Natural killer cell treated with Interleukin-12 subunit alpha and Interleukin-12 subunit beta and Interleukin-15 and Interleukin-18, amount 100 ng/mL, for 72 hours (primary cell): ENCODE data around the gene FYB2. TPM values are rescaled to one million over a fixed set of nuclear protein-coding genes. Genes with fewer than 3 reads are reported as not detected.

Experiments used
- ATAC-seq, 2 donors: fragments of 150-1000 bp; cut with Tn5 transposase in 1 of 2; sonication (Bioruptor Pico), chemical (Tn5 transposase) in 1 of 2; 2 replicates each; pipeline ENCODE4 v1.10.0; 2021
- DNase-seq: peaks from one replicate; pipeline ENCODE4 v3.0.0; 2022; ENCODE audit warnings: low spot score
- H3K27ac Mint-ChIP-seq, 2 donors: 1 replicate in 1 of 2; 2 replicates in 1 of 2; pipeline ENCODE4 v1.8.0; 2022; ENCODE audit warnings: mixed read lengths in 2 of 2, mild to moderate bottlenecking in 1 of 2, moderate library complexity in 1 of 2
- H3K27me3 Mint-ChIP-seq, 2 donors: 1 replicate in 1 of 2; 2 replicates in 1 of 2; pipeline ENCODE4 v1.8.0; 2022; ENCODE audit warnings: mixed read lengths in 2 of 2
- H3K36me3 Mint-ChIP-seq: one replicate; pipeline ENCODE4 v1.8.0; 2022; ENCODE audit warnings: mixed read lengths
- H3K4me1 Mint-ChIP-seq, 2 donors: 1 replicate in 1 of 2; 2 replicates in 1 of 2; pipeline ENCODE4 v1.8.0; 2022; ENCODE audit warnings: low read depth in 2 of 2, mixed read lengths in 2 of 2, mild to moderate bottlenecking in 1 of 2
- H3K4me3 Mint-ChIP-seq: one replicate; pipeline ENCODE4 v1.8.0; 2022; ENCODE audit warnings: mixed read lengths
- H3K9me3 Mint-ChIP-seq: 2 replicates; pipeline ENCODE4 v1.8.0; 2022; ENCODE audit warnings: mixed read lengths
- total RNA-seq, 2 donors: library from RNA; stranded (reverse); gene quantifications; one replicate each; pipeline ENCODE4 v1.2.3, GENCODE V29; 2022

Gene FYB2, protein sequence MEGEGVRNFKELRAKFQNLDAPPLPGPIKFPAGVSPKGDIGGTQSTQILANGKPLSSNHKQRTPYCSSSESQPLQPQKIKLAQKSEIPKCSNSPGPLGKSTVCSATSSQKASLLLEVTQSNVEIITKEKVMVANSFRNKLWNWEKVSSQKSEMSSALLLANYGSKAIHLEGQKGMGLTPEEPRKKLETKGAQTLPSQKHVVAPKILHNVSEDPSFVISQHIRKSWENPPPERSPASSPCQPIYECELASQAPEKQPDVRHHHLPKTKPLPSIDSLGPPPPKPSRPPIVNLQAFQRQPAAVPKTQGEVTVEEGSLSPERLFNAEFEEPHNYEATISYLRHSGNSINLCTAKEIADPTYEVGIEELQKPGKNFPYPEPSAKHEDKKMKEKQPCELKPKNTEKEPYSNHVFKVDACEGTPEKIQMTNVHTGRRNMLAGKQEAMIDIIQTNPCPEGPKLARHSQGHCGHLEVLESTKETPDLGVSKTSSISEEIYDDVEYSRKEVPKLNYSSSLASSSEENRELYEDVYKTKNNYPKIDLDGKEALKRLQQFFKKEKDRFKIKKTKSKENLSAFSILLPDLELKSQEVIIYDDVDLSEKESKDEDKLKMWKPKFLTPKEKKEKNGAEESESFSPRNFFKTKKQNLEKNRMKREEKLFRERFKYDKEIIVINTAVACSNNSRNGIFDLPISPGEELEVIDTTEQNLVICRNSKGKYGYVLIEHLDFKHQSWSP
- not detected for total RNA-seq

GRCh38 chr1:56819387-56819899 is at the start of gene FYB2:
Gene FYB2, minus strand, starts transcription at chr1:56819404. Its CDS starts 114 bp downstream, at chr1:56819290.
- H3K27me3 Mint-ChIP-seq = peaks cover 17 to 35% of the 10 kb centered on the region in 2 donors
- no peak within 1 kb of the TSS for H3K4me3 Mint-ChIP-seq
- DNase-seq (no peak), ATAC-seq (no peak)
- H3K27ac Mint-ChIP-seq = no peak within 1 kb of the TSS
- H3K9me3 Mint-ChIP-seq = no peaks in the 10 kb centered on the region
- no peaks in the 10 kb centered on the region for H3K4me1 Mint-ChIP-seq
- no peaks in the 10 kb centered on the region for H3K36me3 Mint-ChIP-seq

- H3K4me1 Mint-ChIP-seq = peaks cover 0 to 8% of the 10 kb centered on the region in 2 donors
- peaks cover 14 to 31% of the 10 kb centered on the region in 2 donors for H3K27me3 Mint-ChIP-seq
- peaks cover 4% of the 10 kb centered on the region for H3K9me3 Mint-ChIP-seq
- DNase-seq = no peak
- H3K27ac Mint-ChIP-seq = no peak overlapping the region
- no peak for ATAC-seq
- no peak overlapping the region for H3K4me3 Mint-ChIP-seq
- peaks cover 5% of the 10 kb centered on the region for H3K36me3 Mint-ChIP-seq
Measured at GRCh38 chr1:56868761-56869160, 49.6 kb upstream of the FYB2 start.

DNA sequence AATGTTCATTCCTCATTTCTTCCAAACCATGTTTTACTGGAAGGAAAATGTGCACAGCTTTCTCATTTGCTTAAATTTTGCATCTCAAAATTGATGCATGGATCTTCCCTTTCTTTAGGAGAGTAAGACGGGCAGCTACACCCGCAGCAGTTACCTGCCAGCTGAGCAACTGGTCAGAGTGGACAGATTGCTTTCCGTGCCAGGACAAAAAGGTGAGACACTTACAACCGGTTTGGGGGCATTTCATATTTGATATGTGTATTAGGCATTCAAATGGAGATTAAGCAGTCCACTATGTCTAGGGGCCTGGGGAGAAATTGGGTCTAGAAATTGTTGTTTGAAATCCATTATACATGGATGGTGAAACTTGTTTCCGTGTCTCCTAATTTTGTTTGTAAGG is 48.3 kb upstream of the FYB2 start:
- Mint-ChIP-seq H3K36me3 (peaks cover 5% of the 10 kb centered on the region), H3K27me3 (peaks cover 14 to 31% of the 10 kb centered on the region in 2 donors), H3K27ac (no peak overlapping the region), H3K4me1 (peaks cover 0 to 3% of the 10 kb centered on the region in 2 donors), H3K4me3 (no peak overlapping the region), H3K9me3 (peaks cover 4% of the 10 kb centered on the region)
- no peak for DNase-seq
- ATAC-seq = no peak

- Mint-ChIP-seq H3K27me3 (peaks cover 14 to 31% of the 10 kb centered on the region in 2 donors), H3K27ac (no peak overlapping the region), H3K4me3 (no peak overlapping the region), H3K36me3 (peaks cover 5% of the 10 kb centered on the region), H3K4me1 (peaks cover 0 to 3% of the 10 kb centered on the region in 2 donors), H3K9me3 (peaks cover 4% of the 10 kb centered on the region)
- DNase-seq (no peak), ATAC-seq (no peak)
Measured at GRCh38 chr1:56866656-56867055, 47.5 kb upstream of the FYB2 start.

DNA sequence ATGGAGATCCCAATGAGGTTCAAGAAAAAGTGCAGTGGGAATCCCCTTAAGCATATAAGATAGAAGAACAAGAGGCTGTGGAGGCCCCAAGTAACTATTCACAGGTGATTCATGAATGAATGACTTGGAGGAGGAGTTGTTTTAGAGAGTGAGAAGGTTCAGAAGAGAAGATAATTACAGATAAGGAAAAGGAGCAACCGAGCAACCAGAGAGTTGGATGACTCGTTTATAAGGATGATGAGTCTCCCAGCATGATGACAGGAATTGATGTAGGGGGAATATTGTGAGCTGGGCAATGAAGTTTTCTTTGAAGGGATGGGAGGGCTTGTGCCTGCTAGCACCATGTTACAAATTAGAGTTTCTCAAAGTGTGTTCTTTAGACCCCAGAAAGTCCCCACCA is 45.2 kb upstream of the FYB2 start:
- DNase-seq (no peak), ATAC-seq (no peak)
- peaks cover 4% of the 10 kb centered on the region for H3K9me3 Mint-ChIP-seq
- peaks cover 5% of the 10 kb centered on the region for H3K36me3 Mint-ChIP-seq
- H3K27me3 Mint-ChIP-seq = peaks cover 16 to 43% of the 10 kb centered on the region in 2 donors
- H3K4me1 Mint-ChIP-seq = peaks cover 0 to 3% of the 10 kb centered on the region in 2 donors
- no peak overlapping the region for H3K4me3 Mint-ChIP-seq
- H3K27ac Mint-ChIP-seq = no peak overlapping the region

- H3K4me3 Mint-ChIP-seq = no peak overlapping the region
- no peak for ATAC-seq
Measured at GRCh38 chr1:56863265-56863992, 44.2 kb upstream of the FYB2 start.

GRCh38 chr1:56859287-56859686 is 40.1 kb upstream of the FYB2 start:
- ATAC-seq = no peak
- H3K9me3 Mint-ChIP-seq = peaks cover 3% of the 10 kb centered on the region

More at GRCh38 chr1:56863265-56863992, 44.2 kb upstream of the FYB2 start:
- no peak for DNase-seq
- peaks cover 4% of the 10 kb centered on the region for H3K9me3 Mint-ChIP-seq
- peaks cover 5% of the 10 kb centered on the region for H3K36me3 Mint-ChIP-seq
- peaks cover 14 to 38% of the 10 kb centered on the region in 2 donors for H3K27me3 Mint-ChIP-seq
- peaks cover 0 to 3% of the 10 kb centered on the region in 2 donors for H3K4me1 Mint-ChIP-seq
- no peak overlapping the region for H3K27ac Mint-ChIP-seq

DNA sequence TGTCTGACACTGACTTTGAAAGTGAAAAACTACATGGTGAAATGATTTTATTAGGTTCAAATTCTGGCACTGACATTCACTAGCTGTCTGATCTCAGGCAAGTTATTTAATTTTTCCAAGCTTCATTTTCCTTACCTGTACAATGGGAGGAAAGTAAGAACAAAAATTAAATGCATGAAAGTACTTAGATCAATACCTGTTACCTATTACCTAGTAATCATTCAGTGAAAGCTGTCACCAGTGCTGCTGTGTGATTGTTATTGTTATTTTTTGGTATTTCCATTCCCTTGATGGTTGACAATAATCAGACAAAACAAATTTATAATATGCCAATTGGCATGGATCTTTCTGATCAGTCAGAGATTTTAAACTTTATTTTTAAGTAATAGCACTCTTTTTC is 37.0 kb upstream of the FYB2 start:
- Mint-ChIP-seq H3K27ac (no peak overlapping the region), H3K4me1 (peaks cover 0 to 5% of the 10 kb centered on the region in 2 donors), H3K36me3 (no peaks in the 10 kb centered on the region), H3K4me3 (no peak overlapping the region), H3K9me3 (no peaks in the 10 kb centered on the region), H3K27me3 (peaks cover 14 to 36% of the 10 kb centered on the region in 2 donors)
- no peak for ATAC-seq
- no peak for DNase-seq

More at GRCh38 chr1:56859287-56859686, 40.1 kb upstream of the FYB2 start:
- no peak overlapping the region for H3K27ac Mint-ChIP-seq
- peaks cover 3% of the 10 kb centered on the region for H3K36me3 Mint-ChIP-seq
- no peak overlapping the region for H3K4me3 Mint-ChIP-seq
- H3K4me1 Mint-ChIP-seq = no peaks in the 10 kb centered on the region
- DNase-seq = no peak
- H3K27me3 Mint-ChIP-seq = peaks cover 11 to 26% of the 10 kb centered on the region in 2 donors

DNA sequence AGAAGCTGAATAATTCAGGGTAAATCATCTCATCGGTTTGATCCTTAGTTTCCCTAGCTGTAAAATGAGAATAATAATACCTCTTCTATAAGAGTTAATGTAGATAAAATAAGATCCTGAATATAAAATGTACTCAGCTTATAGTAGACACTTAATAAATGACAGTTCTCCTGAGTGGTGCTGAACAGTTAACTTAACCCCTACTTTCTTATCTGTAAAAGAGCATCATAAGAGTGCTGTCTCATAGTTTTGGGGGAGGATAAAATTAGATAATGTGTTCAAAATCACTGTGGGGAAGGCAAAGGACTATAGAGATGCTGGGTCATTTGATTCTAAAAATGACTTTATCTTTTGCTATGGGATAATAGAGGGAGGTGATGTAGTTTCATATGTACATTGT is 36.0 kb upstream of the FYB2 start:
- Mint-ChIP-seq H3K9me3 (no peaks in the 10 kb centered on the region), H3K27ac (no peak overlapping the region), H3K4me1 (peaks cover 0 to 5% of the 10 kb centered on the region in 2 donors), H3K27me3 (peaks cover 11 to 30% of the 10 kb centered on the region in 2 donors), H3K4me3 (no peak overlapping the region), H3K36me3 (no peaks in the 10 kb centered on the region)
- ATAC-seq (no peak), DNase-seq (no peak)

DNA sequence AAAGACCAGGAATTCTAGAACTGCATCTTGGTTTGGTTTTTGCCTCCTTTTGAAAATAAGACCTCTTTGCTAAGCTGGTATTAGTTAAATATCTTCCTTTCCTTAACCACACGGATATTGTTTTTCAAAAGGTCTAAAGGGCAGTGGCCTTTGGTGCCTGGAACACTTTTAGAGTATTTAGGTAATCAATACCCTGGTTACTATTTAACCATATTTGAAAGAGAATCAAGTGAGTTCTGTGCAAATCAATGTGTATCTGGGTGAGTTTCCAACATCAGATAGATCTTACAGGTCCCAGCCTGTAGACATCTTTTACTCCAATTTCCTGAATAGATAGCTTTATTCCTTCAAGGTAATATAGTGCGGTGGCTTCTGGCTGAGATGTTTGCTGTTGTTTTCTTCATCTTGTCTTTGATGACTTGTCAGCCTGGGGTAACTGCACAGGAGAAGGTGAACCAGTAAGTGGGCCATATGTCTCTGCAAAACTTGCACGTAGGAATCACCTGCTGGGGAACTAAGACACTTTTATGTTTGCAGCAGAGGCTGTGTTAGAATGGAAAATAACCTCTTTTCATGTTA is 35.4 kb upstream of the FYB2 start, which contains the start of gene C8A:
Gene C8A (plus strand): TSS at position 277 of the 579 bp plus-strand sequence. CDS start 105 bp downstream, at position 382.
- Mint-ChIP-seq H3K4me3 (no peak within 1 kb of the TSS), H3K4me1 (peaks cover 0 to 5% of the 10 kb centered on the region in 2 donors), H3K27me3 (peaks cover 11 to 25% of the 10 kb centered on the region in 2 donors), H3K36me3 (no peaks in the 10 kb centered on the region), H3K9me3 (no peaks in the 10 kb centered on the region), H3K27ac (no peak within 1 kb of the TSS)
- DNase-seq (no peak), ATAC-seq (no peak)

GRCh38 chr1:56852476-56852875 is 33.3 kb upstream of the FYB2 start:
- Mint-ChIP-seq H3K4me3 (no peak overlapping the region), H3K4me1 (peaks cover 0 to 5% of the 10 kb centered on the region in 2 donors), H3K27ac (peak overlapping the region in 1 of 2 donors; percentile 3), H3K36me3 (no peaks in the 10 kb centered on the region), H3K9me3 (no peaks in the 10 kb centered on the region), H3K27me3 (peaks cover 17 to 24% of the 10 kb centered on the region in 2 donors)
- DNase-seq (no peak), ATAC-seq (no peak)

DNA sequence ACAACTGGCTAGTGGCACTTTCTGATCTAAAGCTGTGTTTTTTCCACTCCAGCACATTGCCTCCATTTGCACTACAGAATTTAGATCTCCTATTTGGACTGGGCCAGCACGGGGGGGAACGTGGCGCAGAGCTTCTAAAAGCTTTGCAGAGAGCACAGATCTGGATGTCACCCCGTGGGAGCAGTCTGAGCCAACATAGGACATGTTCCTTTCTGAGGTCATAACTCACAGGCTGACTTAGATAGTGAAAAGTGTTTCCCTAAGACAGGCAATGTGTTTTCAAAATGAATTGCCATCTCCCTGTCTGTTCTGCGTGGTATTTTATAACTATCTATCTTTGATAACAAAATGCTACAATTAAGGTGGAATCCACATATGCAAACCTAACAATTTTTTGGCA is 31.7 kb upstream of the FYB2 start:
- Mint-ChIP-seq H3K4me1 (peaks cover 0 to 7% of the 10 kb centered on the region in 2 donors), H3K9me3 (peaks cover under 1% of the 10 kb centered on the region), H3K27me3 (peaks cover 20 to 30% of the 10 kb centered on the region in 2 donors), H3K36me3 (no peaks in the 10 kb centered on the region), H3K4me3 (no peak overlapping the region), H3K27ac (no peak overlapping the region)
- DNase-seq = no peak
- no peak for ATAC-seq

GRCh38 chr1:56850411-56850810 is 31.2 kb upstream of the FYB2 start:
- DNase-seq = no peak
- H3K9me3 Mint-ChIP-seq = peaks cover 2% of the 10 kb centered on the region
- no peak overlapping the region for H3K4me3 Mint-ChIP-seq
- H3K4me1 Mint-ChIP-seq = peaks cover 0 to 10% of the 10 kb centered on the region in 2 donors
- no peak for ATAC-seq
- H3K36me3 Mint-ChIP-seq = no peaks in the 10 kb centered on the region
- peaks cover 22 to 34% of the 10 kb centered on the region in 2 donors for H3K27me3 Mint-ChIP-seq
- no peak overlapping the region for H3K27ac Mint-ChIP-seq
